ENCODE measurements around the gene AMHR2. TPM values are rescaled to one million over a fixed set of nuclear protein-coding genes. Genes with fewer than 3 reads are reported as not detected.
A peak's percentile ranks its signal among the peaks of the same experiment; 100 is the strongest.
"Not testable (repeated sequence)": the region's sequence is repeated elsewhere in the genome, so short reads cannot be mapped to it uniquely, and the experiment has no call there.

Gene AMHR2
- total and polyA plus RNA-seq, 3 donors from 2014 or later = 33.9 to 42.1 (median 39.0) TPM

GRCh38 chr12:53402871-53403270 is 20.8 kb upstream of the AMHR2 start:
- Histone ChIP-seq H3K9me3 (no peaks in the 10 kb centered on the region), H3K36me3 (ENCODE audit: low read depth, missing control alignments) (no peaks in the 10 kb centered on the region), H3K27me3 (no peaks in the 10 kb centered on the region), H3K4me3 (no peak overlapping the region), H3K27ac (no peak overlapping the region), H3K4me1 (peaks cover 21% of the 10 kb centered on the region)
- no peak for TF ChIP-seq POLR2A (IDR thresholded peaks at IDR 0.05)
- TF ChIP-seq, protein P1, sequence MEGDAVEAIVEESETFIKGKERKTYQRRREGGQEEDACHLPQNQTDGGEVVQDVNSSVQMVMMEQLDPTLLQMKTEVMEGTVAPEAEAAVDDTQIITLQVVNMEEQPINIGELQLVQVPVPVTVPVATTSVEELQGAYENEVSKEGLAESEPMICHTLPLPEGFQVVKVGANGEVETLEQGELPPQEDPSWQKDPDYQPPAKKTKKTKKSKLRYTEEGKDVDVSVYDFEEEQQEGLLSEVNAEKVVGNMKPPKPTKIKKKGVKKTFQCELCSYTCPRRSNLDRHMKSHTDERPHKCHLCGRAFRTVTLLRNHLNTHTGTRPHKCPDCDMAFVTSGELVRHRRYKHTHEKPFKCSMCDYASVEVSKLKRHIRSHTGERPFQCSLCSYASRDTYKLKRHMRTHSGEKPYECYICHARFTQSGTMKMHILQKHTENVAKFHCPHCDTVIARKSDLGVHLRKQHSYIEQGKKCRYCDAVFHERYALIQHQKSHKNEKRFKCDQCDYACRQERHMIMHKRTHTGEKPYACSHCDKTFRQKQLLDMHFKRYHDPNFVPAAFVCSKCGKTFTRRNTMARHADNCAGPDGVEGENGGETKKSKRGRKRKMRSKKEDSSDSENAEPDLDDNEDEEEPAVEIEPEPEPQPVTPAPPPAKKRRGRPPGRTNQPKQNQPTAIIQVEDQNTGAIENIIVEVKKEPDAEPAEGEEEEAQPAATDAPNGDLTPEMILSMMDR (IDR thresholded peaks at IDR 0.05) = no peak
- WGBS, 2 donors = 42 to 45% methylated on average over 7 of the region's 7 CpGs
- intact Hi-C loops (cut with DNase I; ENCODE audit: low total_unique reads) = no loop called here
- DNase-seq = peak; percentile 81

GRCh38 chr12:53410951-53411350 is 12.7 kb upstream of the AMHR2 start:
- no peaks in the 10 kb centered on the region for H3K36me3 ChIP-seq (ENCODE audit: low read depth, missing control alignments)
- DNase-seq = no peak

DNA sequence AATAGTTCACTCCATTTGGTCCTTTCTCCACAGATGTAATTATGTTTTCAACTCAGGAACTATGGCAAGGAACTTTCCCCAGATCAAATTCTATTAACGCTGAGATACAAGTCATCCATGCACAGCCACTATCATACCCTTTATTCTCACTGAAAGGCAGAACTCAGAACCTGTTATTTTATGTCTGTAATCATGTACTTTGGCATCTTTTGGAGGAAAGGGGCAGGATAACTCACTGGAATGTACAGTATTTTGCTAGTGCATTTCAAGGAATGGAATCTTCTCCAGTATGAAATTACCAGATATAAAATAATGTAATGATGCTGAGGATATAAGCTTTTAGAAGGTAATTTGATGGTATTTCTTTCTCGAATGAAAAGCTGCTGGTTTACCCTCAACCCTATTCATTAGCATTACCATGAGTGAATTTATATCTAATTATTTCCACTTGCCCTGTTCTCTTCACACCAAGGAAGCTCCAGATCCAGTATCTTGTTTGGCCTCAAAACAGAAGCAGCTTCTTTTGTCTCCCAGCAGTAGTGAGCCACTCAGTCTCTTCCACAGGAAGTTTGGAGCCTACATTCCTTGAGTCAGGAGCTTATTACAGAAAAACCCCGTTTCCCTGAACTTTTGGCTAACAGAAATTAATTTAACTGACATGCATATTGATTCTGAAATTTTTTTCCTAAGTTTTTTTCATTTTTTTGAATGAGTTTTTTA is 10.0 kb upstream of the AMHR2 start:
- intact Hi-C loops (cut with DNase I; ENCODE audit: low total_unique reads) = no loop called here

More at GRCh38 chr12:53410951-53411350, 12.7 kb upstream of the AMHR2 start:
- no peak overlapping the region for H3K4me3 ChIP-seq
- TF ChIP-seq POLR2A (IDR thresholded peaks at IDR 0.05) = no peak
- TF ChIP-seq, protein P1 (IDR thresholded peaks at IDR 0.05) = no peak
- intact Hi-C loops (cut with DNase I; ENCODE audit: low total_unique reads) = no loop called here
- WGBS, 2 donors = 97 to 99% methylated on average over 5 of the region's 5 CpGs
- H3K4me1 ChIP-seq = peaks cover 20% of the 10 kb centered on the region
- no peak overlapping the region for H3K27ac ChIP-seq
- H3K9me3 ChIP-seq = no peaks in the 10 kb centered on the region
- H3K27me3 ChIP-seq = no peaks in the 10 kb centered on the region

GRCh38 chr12:53414756-53415417 is 8.8 kb upstream of the AMHR2 start:
- H3K36me3 ChIP-seq (ENCODE audit: low read depth, missing control alignments) = no peaks in the 10 kb centered on the region
- no peak overlapping the region for H3K4me3 ChIP-seq
- DNase-seq = no peak
- WGBS, 2 donors = 13 to 48% methylated on average over 3 of the region's 3 CpGs
- H3K27ac ChIP-seq = peak overlapping the region in 1 of 2 donors; percentile 36
- H3K27me3 ChIP-seq = no peaks in the 10 kb centered on the region
- H3K4me1 ChIP-seq = peaks cover 20% of the 10 kb centered on the region
- intact Hi-C loops (cut with DNase I; ENCODE audit: low total_unique reads) = no loop called here
- no peaks in the 10 kb centered on the region for H3K9me3 ChIP-seq
- TF ChIP-seq, protein P1 (IDR thresholded peaks at IDR 0.05) = no peak
- TF ChIP-seq POLR2A (IDR thresholded peaks at IDR 0.05) = no peak

More for the DNA sequence above, 10.0 kb upstream of the AMHR2 start:
- no peak overlapping the region for H3K4me3 ChIP-seq
- no peak for TF ChIP-seq POLR2A (IDR thresholded peaks at IDR 0.05)
- TF ChIP-seq, protein P1 (IDR thresholded peaks at IDR 0.05) = no peak
- H3K36me3 ChIP-seq (ENCODE audit: low read depth, missing control alignments) = no peaks in the 10 kb centered on the region
- no peaks in the 10 kb centered on the region for H3K27me3 ChIP-seq
- DNase-seq = no peak
- peaks cover 20% of the 10 kb centered on the region for H3K4me1 ChIP-seq
- no peak overlapping the region for H3K27ac ChIP-seq
- 63 to 67% methylated on average over 3 of the region's 3 CpGs for WGBS, 2 donors
- no peaks in the 10 kb centered on the region for H3K9me3 ChIP-seq

- intact Hi-C loops (cut with DNase I; ENCODE audit: low total_unique reads); H3K4me3 ChIP-seq; H3K27me3 ChIP-seq: not testable (repeated sequence)
Observed at GRCh38 chr12:53415752-53416389, 7.8 kb upstream of the AMHR2 start.

GRCh38 chr12:53417291-53417816 is 6.3 kb upstream of the AMHR2 start:
- intact Hi-C loops (cut with DNase I; ENCODE audit: low total_unique reads); H3K4me3 ChIP-seq; H3K9me3 ChIP-seq; H3K27ac ChIP-seq; DNase-seq; H3K27me3 ChIP-seq; H3K36me3 ChIP-seq (ENCODE audit: low read depth, missing control alignments): not testable (repeated sequence)
- 61 to 79% methylated on average over 9 of the region's 9 CpGs for WGBS, 2 donors
- peaks cover 20% of the 10 kb centered on the region for H3K4me1 ChIP-seq

More at GRCh38 chr12:53415752-53416389, 7.8 kb upstream of the AMHR2 start:
- WGBS, 2 donors = 48 to 54% methylated on average over 2 of the region's 2 CpGs
- DNase-seq; H3K9me3 ChIP-seq; H3K36me3 ChIP-seq (ENCODE audit: low read depth, missing control alignments); H3K27ac ChIP-seq: not testable (repeated sequence)
- peaks cover 20% of the 10 kb centered on the region for H3K4me1 ChIP-seq

Data from testis (tissue), 3 donors.